ENCODE measurements around the gene CPEB3.

CPEB3 gene

DNA sequence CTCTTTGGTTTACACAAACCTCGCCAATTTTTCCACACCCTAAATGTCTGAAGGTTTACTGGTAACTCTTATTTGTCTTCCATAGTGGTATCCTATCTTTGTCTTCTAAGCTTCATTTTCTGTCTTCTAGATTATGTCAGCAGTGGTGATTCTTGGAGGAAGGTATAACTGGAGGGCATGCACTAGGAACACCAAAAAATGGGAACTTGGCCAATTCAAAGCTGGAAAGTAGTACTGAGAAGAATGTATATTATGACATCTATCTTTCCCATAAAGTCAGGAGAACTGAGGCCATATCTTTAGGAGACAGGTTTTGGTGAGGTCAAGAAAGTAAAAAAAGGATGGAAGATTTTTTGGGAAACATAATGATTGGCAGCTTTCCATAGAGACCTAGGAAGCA is 113.3 kb downstream of the CPEB3 start:
- TF ChIP-seq, protein P1, sequence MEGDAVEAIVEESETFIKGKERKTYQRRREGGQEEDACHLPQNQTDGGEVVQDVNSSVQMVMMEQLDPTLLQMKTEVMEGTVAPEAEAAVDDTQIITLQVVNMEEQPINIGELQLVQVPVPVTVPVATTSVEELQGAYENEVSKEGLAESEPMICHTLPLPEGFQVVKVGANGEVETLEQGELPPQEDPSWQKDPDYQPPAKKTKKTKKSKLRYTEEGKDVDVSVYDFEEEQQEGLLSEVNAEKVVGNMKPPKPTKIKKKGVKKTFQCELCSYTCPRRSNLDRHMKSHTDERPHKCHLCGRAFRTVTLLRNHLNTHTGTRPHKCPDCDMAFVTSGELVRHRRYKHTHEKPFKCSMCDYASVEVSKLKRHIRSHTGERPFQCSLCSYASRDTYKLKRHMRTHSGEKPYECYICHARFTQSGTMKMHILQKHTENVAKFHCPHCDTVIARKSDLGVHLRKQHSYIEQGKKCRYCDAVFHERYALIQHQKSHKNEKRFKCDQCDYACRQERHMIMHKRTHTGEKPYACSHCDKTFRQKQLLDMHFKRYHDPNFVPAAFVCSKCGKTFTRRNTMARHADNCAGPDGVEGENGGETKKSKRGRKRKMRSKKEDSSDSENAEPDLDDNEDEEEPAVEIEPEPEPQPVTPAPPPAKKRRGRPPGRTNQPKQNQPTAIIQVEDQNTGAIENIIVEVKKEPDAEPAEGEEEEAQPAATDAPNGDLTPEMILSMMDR (IDR thresholded peaks at IDR 0.05) = no peak
- no peak overlapping the region for H3K27ac ChIP-seq
- H3K27me3 ChIP-seq = no peaks in the 10 kb centered on the region
- no peaks in the 10 kb centered on the region for H3K4me1 ChIP-seq (ENCODE audit: control insufficient read depth in 1 of 2, insufficient read depth in 1 of 2, low read depth in 1 of 2, low read length in 1 of 2)
- H3K9me3 ChIP-seq = no peaks in the 10 kb centered on the region
- peaks cover 12% of the 10 kb centered on the region for H3K36me3 ChIP-seq
- no peak overlapping the region for H3K4me3 ChIP-seq (ENCODE audit: low read depth in 1 of 2, low read length in 1 of 2)

DNA sequence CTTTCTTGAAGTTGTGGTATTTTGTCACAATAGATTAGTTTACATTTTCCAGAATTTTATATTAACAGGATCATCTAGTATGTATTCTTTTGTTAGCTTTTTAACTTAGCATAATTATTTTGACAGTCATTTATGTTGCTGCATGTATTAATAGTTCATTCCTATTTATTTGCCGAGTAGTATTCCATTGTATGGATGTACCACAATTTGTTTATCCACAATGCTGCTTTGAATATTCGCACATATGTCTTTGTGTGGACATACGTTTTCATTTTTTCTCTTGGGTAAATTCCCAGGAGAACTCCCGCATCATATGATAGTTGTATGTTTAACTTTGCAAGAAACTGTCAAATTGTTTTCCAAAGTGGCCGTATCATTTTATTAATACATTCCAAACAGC is 115.7 kb downstream of the CPEB3 start:
- H3K9me3 ChIP-seq = no peaks in the 10 kb centered on the region
- no peaks in the 10 kb centered on the region for H3K27me3 ChIP-seq
- TF ChIP-seq, protein P1 (IDR thresholded peaks at IDR 0.05) = no peak
- H3K4me1 ChIP-seq (ENCODE audit: control insufficient read depth in 1 of 2, insufficient read depth in 1 of 2, low read depth in 1 of 2, low read length in 1 of 2) = no peaks in the 10 kb centered on the region
- H3K4me3 ChIP-seq (ENCODE audit: low read depth in 1 of 2, low read length in 1 of 2) = no peak overlapping the region
- peaks cover 6% of the 10 kb centered on the region for H3K36me3 ChIP-seq
- H3K27ac ChIP-seq = no peak overlapping the region

DNA sequence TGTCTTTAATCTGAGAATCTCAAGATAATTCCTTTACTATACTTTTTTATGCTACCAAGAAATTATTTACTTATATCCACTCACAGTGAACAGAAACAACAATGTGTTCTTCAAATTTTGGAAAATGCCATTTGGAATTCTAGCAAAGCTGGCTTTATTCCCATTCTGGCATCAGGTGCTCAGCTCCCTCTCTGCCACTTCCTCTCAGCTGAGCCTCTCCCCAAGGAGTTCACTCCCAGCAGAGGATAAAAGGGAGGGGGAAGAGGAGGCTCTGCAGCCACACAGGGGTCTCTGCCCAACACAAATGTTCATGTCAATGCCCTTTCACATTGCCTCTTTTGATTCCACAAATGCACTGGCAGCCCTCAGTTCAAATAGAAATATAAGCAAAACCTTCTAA is 116.9 kb downstream of the CPEB3 start:
- TF ChIP-seq, protein P1 (IDR thresholded peaks at IDR 0.05) = no peak
- no peaks in the 10 kb centered on the region for H3K36me3 ChIP-seq
- no peaks in the 10 kb centered on the region for H3K4me1 ChIP-seq (ENCODE audit: control insufficient read depth in 1 of 2, insufficient read depth in 1 of 2, low read depth in 1 of 2, low read length in 1 of 2)
- H3K9me3 ChIP-seq = no peaks in the 10 kb centered on the region
- H3K4me3 ChIP-seq (ENCODE audit: low read depth in 1 of 2, low read length in 1 of 2) = no peak overlapping the region
- H3K27me3 ChIP-seq = no peaks in the 10 kb centered on the region
- no peak overlapping the region for H3K27ac ChIP-seq

DNA sequence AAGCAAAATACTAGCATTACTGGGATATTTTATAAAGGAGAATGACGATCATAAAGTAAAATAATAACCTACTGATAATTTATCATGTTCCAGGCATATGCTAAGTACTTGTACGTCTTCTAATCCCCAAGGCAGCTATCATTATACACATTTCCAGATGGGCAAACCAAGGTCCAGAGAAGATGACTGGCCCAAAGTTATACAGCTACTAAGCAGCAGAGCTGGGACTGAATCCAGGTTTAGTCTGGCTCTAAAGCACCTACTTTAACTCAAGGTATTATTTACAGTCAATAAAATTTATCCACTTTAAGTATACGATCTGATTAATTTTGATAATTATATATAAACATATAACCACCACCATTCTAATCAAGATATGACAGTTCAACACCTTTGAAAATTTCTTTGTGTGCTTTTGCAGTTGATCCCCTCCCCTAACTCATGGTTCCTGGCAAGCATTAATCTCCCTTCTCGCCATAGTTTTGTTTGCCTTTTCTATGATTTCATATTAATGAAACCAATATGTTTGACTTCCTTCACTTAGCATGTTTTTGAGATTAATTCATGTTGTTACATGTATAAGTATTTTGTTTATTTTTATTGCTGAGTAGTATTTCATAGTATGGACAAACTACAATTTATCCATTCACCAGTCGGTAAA is 126.7 kb downstream of the CPEB3 start:
- Histone ChIP-seq H3K9me3 (no peaks in the 10 kb centered on the region), H3K27me3 (no peaks in the 10 kb centered on the region), H3K36me3 (no peaks in the 10 kb centered on the region), H3K4me3 (ENCODE audit: low read depth in 1 of 2, low read length in 1 of 2) (no peak overlapping the region), H3K4me1 (ENCODE audit: control insufficient read depth in 1 of 2, insufficient read depth in 1 of 2, low read depth in 1 of 2, low read length in 1 of 2) (no peaks in the 10 kb centered on the region), H3K27ac (no peak overlapping the region)
- TF ChIP-seq, protein P1 (IDR thresholded peaks at IDR 0.05) = no peak

DNA sequence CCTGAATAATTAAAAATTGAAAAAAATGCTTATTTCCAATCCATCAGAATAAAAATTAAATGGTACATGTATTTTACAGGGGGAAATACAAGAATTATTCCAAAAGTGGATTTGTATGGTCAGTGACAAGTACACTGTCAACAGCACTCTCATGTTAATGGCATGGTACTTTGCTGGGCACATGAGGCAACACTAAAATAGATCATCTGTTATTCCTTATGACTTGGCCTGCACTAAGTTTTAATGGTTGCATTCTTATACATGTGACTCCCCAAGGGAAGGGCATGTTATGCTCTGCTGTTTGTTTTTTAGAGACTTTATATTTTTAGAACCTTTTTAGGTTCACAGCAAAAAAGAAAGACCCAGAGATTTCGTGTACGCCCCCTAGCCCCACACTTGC is 128.3 kb downstream of the CPEB3 start:
- Histone ChIP-seq H3K4me1 (ENCODE audit: control insufficient read depth in 1 of 2, insufficient read depth in 1 of 2, low read depth in 1 of 2, low read length in 1 of 2) (no peaks in the 10 kb centered on the region), H3K36me3 (no peaks in the 10 kb centered on the region), H3K27me3 (no peaks in the 10 kb centered on the region), H3K4me3 (ENCODE audit: low read depth in 1 of 2, low read length in 1 of 2) (no peak overlapping the region), H3K27ac (no peak overlapping the region), H3K9me3 (no peaks in the 10 kb centered on the region)
- TF ChIP-seq, protein P1 (IDR thresholded peaks at IDR 0.05) = no peak

All from neutrophil (primary cell).